Psoas muscle (tissue), 8 donors: ENCODE results near the gene CCDC12. TPM values are rescaled to one million over a fixed set of nuclear protein-coding genes. Genes with fewer than 3 reads are reported as not detected.

ENCODE experiments used
- ATAC-seq, 4 donors: fragments of 200-7000 bp; cut with Tn5 transposase; one replicate each; pipeline ENCODE4 v1.9.1; 2020; ENCODE audit warnings: moderate library complexity in 3 of 4, mild to moderate bottlenecking in 2 of 4
- DNase-seq, 2 donors: peaks; one replicate each; pipeline ENCODE4 v3.0.0-alpha.2; 2020
- H3K27ac ChIP-seq: fragments of 200-600 bp; one replicate; pipeline ENCODE4 v1.8.0; 2022
- H3K27me3 ChIP-seq, 3 donors: fragments of 200-600 bp in 1 of 3; one replicate each; pipeline versions ENCODE4 v1.6.1 to v1.8.0; 2013 to 2022; ENCODE audit warnings: low read length in 2 of 3, mild to moderate bottlenecking in 2 of 3, moderate library complexity in 1 of 3; ENCODE audit not compliant: insufficient read depth in 3 of 3
- H3K36me3 ChIP-seq, 2 donors: fragments of 200-600 bp in 1 of 2; one replicate each; pipeline versions ENCODE4 v1.6.1 to v1.8.0; 2013 to 2022; ENCODE audit warnings: low read depth in 1 of 2, mild to moderate bottlenecking in 1 of 2, moderate library complexity in 1 of 2; ENCODE audit not compliant: insufficient read depth in 1 of 2
- H3K4me1 ChIP-seq: fragments of 200-600 bp; one replicate; pipeline ENCODE4 v1.8.0; 2022
- H3K4me3 ChIP-seq: fragments of 200-600 bp; one replicate; pipeline ENCODE4 v1.8.0; 2022; ENCODE audit warnings: mild to moderate bottlenecking
- H3K9me3 ChIP-seq: fragments of 200-600 bp; one replicate; pipeline ENCODE4 v1.8.0; 2022
- CTCF ChIP-seq: fragments of 200-600 bp; IDR thresholded peaks from one replicate; pipeline ENCODE4 v1.8.0; 2022; ENCODE audit warnings: antibody characterized with exemption
- WGBS, 3 donors: extraction: QIAGEN DNeasy Blood & Tissue Kit; methylation state at CpG; one replicate each; pipeline versions ENCODE4 v1.1.6 to v1.1.7; 2013; 5-methylcytosine and 5-hydroxymethylcytosine counted together
- intact Hi-C, 2 donors: fragments of 100-400 bp; cut with DNase I; formaldehyde crosslinking; loops; one replicate each; pipeline versions ENCODE4 v1.11.0 to v1.14.2; 2022
- polyA plus RNA-seq, 3 donors: library from polyadenylated mRNA; stranded (reverse); fragments of 200-250 nt; gene quantifications; one replicate each; pipeline ENCODE4 v1.2.3, GENCODE V29; 2013
- total RNA-seq, 4 donors: library from RNA; stranded (reverse); fragmentation: NEBNext Ultra II Directional in 2 of 4; extraction: Animal tissue kit (Norgen Biotek cat#: 25700) in 2 of 4; gene quantifications; one replicate each; pipeline versions ENCODE4 v1.2.1 to v1.2.4, GENCODE V29; 2021 to 2023
- donor health status: healthy with polysubstance abuse.
- donor health status: DM: no; HTN: no; CAD: no; lungs with moderate emphysema.
- donor health status: Bipolar disorder and iron deficiency.
- donor health status: healthy.
- donor health status: DM: yes; HTN: yes; CAD: no.
- donor health status: DM: no; HTN: no; CAD: no.
- donor health status: DM: no; HTN: no; CAD: no.
- donor health status: DM: yes; HTN: yes; CAD: no.

Gene CCDC12
- total and polyA plus RNA-seq, 7 donors: 25.1 to 69.8 (median 36.4) TPM

GRCh38 chr3:46922426-46922825 is 54.1 kb downstream of the CCDC12 start:
- no peak for TF ChIP-seq CTCF
- DNase-seq (peak in 1 of 2 donors; percentile 34), ATAC-seq (no peak)
- H3K4me1 ChIP-seq: peaks cover 40% of the 10 kb centered on the region
- H3K27ac ChIP-seq: no peak overlapping the region
- H3K27me3 ChIP-seq: no peaks in the 10 kb centered on the region
- peaks cover 2 to 80% of the 10 kb centered on the region in 2 donors for H3K36me3 ChIP-seq
- H3K4me3 ChIP-seq: no peak overlapping the region
- 85 to 91% (median 87%) methylated on average over 4 of the region's 4 CpGs for WGBS, 3 donors
- intact Hi-C loops: loop anchor here (5.0 to 10.0 kb wide), 3 partner anchors 75 to 402 kb away; partner anchors contain the start of gene SETD2 (in 1 of the 2)
- no peaks in the 10 kb centered on the region for H3K9me3 ChIP-seq

DNA sequence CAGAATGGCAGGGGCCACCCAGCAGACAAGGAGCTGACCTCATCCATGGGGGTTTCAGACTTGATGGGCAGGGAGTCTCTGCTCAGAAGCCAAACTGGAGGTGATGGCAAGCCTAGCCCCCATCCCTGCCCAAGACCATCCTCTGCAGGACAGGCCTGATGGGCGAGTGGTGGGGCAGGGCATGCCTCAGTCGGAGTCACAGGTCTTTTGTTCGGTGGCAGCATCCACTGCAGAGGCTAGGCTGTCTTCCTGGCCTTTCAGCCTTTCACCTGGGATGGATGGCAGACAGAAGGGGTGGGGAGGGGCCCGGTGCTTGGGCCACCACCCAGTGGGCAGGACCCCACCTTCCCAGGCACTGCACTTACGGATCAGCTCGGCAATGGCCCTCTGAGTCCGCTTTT is 54.7 kb downstream of the CCDC12 start:
- H3K4me3 ChIP-seq: no peak overlapping the region
- no peak overlapping the region for H3K27ac ChIP-seq
- TF ChIP-seq CTCF: no peak
- peaks cover 35% of the 10 kb centered on the region for H3K4me1 ChIP-seq
- DNase-seq: peak in 1 of 2 donors; percentile 28
- intact Hi-C loops: loop anchor here (5.0 to 10.0 kb wide), 3 partner anchors 75 to 403 kb away; partner anchors contain the start of gene SETD2 (in 1 of the 2)
- H3K36me3 ChIP-seq: peaks cover 2 to 85% of the 10 kb centered on the region in 2 donors
- 91 to 95% (median 95%) methylated on average over 7 of the region's 7 CpGs for WGBS, 3 donors
- H3K9me3 ChIP-seq: no peaks in the 10 kb centered on the region
- H3K27me3 ChIP-seq: no peaks in the 10 kb centered on the region
- ATAC-seq: no peak

DNA sequence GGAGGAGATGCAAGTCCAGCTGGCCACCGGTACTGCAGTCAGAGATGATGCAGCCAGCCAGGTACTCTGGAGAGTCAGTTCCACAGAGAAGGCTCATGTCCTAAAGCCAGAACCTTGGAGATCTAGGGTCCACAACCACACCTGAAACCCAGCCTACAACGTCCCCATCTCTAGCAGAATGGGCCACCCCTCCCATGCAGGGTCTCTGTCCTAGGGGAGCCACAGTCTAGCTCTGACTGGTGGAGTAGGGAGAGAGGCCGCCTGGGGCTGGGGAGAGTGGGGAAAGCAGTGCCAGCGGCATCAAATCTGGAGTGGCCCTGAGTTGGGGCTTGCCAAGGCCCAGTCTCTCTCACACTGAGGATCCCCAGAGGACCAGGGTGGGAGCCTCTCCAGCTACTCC is 55.5 kb downstream of the CCDC12 start:
- Histone ChIP-seq H3K27ac (no peak overlapping the region), H3K9me3 (no peaks in the 10 kb centered on the region), H3K4me1 (peaks cover 26% of the 10 kb centered on the region), H3K36me3 (peaks cover 2 to 93% of the 10 kb centered on the region in 2 donors), H3K4me3 (no peak overlapping the region), H3K27me3 (no peaks in the 10 kb centered on the region)
- DNase-seq (peak in 1 of 2 donors; percentile 38), ATAC-seq (no peak)
- no peak for TF ChIP-seq CTCF
- intact Hi-C loops: loop anchor here (5.0 to 10.0 kb wide), 3 partner anchors 76 to 404 kb away; partner anchors contain the start of gene SETD2 (in 1 of the 2)
- WGBS, 3 donors: 69 to 80% (median 79%) methylated on average over 3 to 4 of the region's 4 CpGs

GRCh38 chr3:46918634-46919033 is 57.9 kb downstream of the CCDC12 start:
- peak in 1 of 2 donors; percentile 9 for DNase-seq
- peaks cover 19% of the 10 kb centered on the region for H3K4me1 ChIP-seq
- no peak for TF ChIP-seq CTCF

DNA sequence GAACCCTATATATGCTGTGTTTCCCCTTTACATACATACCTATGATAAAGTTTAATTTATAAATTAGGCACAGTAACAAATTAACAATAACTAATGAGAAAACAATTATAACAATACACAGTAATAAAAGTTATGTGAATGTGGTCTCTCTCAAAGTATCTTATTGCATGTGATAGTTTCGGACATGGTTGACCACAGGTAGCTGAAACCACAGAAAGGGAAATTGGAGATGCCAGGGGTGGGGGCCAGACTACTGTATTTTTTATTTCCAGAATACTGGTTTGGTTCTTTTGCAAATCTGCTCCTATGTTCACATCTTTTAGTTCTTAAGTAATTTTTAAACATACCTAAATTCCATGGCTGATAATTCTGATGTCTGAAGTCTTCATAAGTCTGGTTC is 58.3 kb downstream of the CCDC12 start:
- no peak overlapping the region for H3K27ac ChIP-seq
- TF ChIP-seq CTCF: no peak
- WGBS, 3 donors: 95 to 97% (median 95%) methylated on average over 1 of the region's 1 CpG
- no peaks in the 10 kb centered on the region for H3K27me3 ChIP-seq
- H3K9me3 ChIP-seq: no peaks in the 10 kb centered on the region
- no peak overlapping the region for H3K4me3 ChIP-seq
- intact Hi-C loops: no loop called here
- no peak for DNase-seq
- H3K4me1 ChIP-seq: peaks cover 20% of the 10 kb centered on the region
- no peak for ATAC-seq
- peaks cover 2 to 73% of the 10 kb centered on the region in 2 donors for H3K36me3 ChIP-seq

More at GRCh38 chr3:46918634-46919033, 57.9 kb downstream of the CCDC12 start:
- peaks cover 2 to 77% of the 10 kb centered on the region in 2 donors for H3K36me3 ChIP-seq
- intact Hi-C loops: no loop called here
- 82 to 97% (median 86%) methylated on average over 4 of the region's 4 CpGs for WGBS, 3 donors
- H3K4me3 ChIP-seq: no peak overlapping the region
- no peaks in the 10 kb centered on the region for H3K9me3 ChIP-seq
- ATAC-seq: no peak
- no peak overlapping the region for H3K27ac ChIP-seq
- H3K27me3 ChIP-seq: no peaks in the 10 kb centered on the region
